Stimulated activated CD8-positive, alpha-beta memory T cell treated with anti-CD3 and anti-CD28 coated beads, Interleukin-7, amount 100 ng/mL, for 4 hours (primary cell): ENCODE data around the gene RASGEF1C.
"Not testable (repeated sequence)": the region's sequence is repeated elsewhere in the genome, so short reads cannot be mapped to it uniquely, and the experiment has no call there.

Source experiments
- DNase-seq, 2 donors: peaks; one replicate each; pipeline ENCODE4 v3.0.0-alpha.2; 2020; ENCODE audit warnings: low read depth in 2 of 2

The RASGEF1C gene

GRCh38 chr5:180210961-180211760 lies 2.1 kb upstream of the RASGEF1C start:
- no peak for DNase-seq

GRCh38 chr5:180210077-180210476 lies 1.1 kb upstream of the RASGEF1C start:
- DNase-seq = not testable (repeated sequence)

GRCh38 chr5:180208435-180209081 lies 453 bp downstream of the RASGEF1C start:
- DNase-seq = no peak

GRCh38 chr5:180208038-180208434 lies 975 bp downstream of the RASGEF1C start:
- DNase-seq = no peak

- DNase-seq = no peak
Measured at GRCh38 chr5:180207593-180207992, 1.4 kb downstream of the RASGEF1C start.

- DNase-seq = no peak
Measured at GRCh38 chr5:180206993-180207392, 2.0 kb downstream of the RASGEF1C start.

GRCh38 chr5:180205916-180206315 lies 3.1 kb downstream of the RASGEF1C start:
- no peak for DNase-seq

GRCh38 chr5:180204276-180204819 lies 4.7 kb downstream of the RASGEF1C start:
- DNase-seq = no peak

- DNase-seq = no peak
Measured at GRCh38 chr5:180202939-180203573, 6.0 kb downstream of the RASGEF1C start.

- no peak for DNase-seq
Measured at GRCh38 chr5:180201051-180201987, 7.7 kb downstream of the RASGEF1C start.

- DNase-seq = no peak
Measured at GRCh38 chr5:180199390-180199789, 9.6 kb downstream of the RASGEF1C start.

- no peak for DNase-seq
Measured at GRCh38 chr5:180198208-180198607, 10.8 kb downstream of the RASGEF1C start.

GRCh38 chr5:180197016-180197702 lies 11.9 kb downstream of the RASGEF1C start:
- DNase-seq = no peak

GRCh38 chr5:180194410-180195345 lies 14.3 kb downstream of the RASGEF1C start:
- no peak for DNase-seq

- DNase-seq = no peak
Measured at GRCh38 chr5:180193749-180194375, 15.1 kb downstream of the RASGEF1C start.

- no peak for DNase-seq
Measured at GRCh38 chr5:180191716-180192115, 17.3 kb downstream of the RASGEF1C start.

GRCh38 chr5:180187767-180188166 lies 21.2 kb downstream of the RASGEF1C start:
- DNase-seq = no peak

GRCh38 chr5:180180846-180181245 lies 28.2 kb downstream of the RASGEF1C start:
- no peak for DNase-seq

GRCh38 chr5:180180421-180180820 lies 28.6 kb downstream of the RASGEF1C start:
- no peak for DNase-seq
